T-helper 1 cell treated with Interleukin-12 subunit alpha and Interleukin-12 subunit beta and Interleukin-4 antibody, amounts not matched to agents 30 μg/mL and 1 μg/mL, for 36 hours (primary cell): Measurements from ENCODE around the gene PGC.

Source experiments
- H3K27ac Mint-ChIP-seq: one replicate; pipeline ENCODE4 v1.8.0; 2021; ENCODE audit warnings: mild to moderate bottlenecking, mixed read lengths
- H3K27me3 Mint-ChIP-seq: one replicate; pipeline ENCODE4 v1.8.0; 2021; ENCODE audit warnings: low read depth, mixed read lengths
- H3K36me3 Mint-ChIP-seq: one replicate; pipeline ENCODE4 v1.8.0; 2021; ENCODE audit warnings: low read depth, mixed read lengths
- H3K4me1 Mint-ChIP-seq: one replicate; pipeline ENCODE4 v1.8.0; 2021; ENCODE audit warnings: low read depth, mixed read lengths
- H3K4me3 Mint-ChIP-seq: one replicate; pipeline ENCODE4 v1.8.0; 2021; ENCODE audit warnings: mild to moderate bottlenecking, moderate library complexity, mixed read lengths
- H3K9me3 Mint-ChIP-seq: one replicate; pipeline ENCODE4 v1.8.0; 2021; ENCODE audit warnings: mixed read lengths

The PGC gene

GRCh38 chr6:41721414-41721813 is 25.8 kb downstream of the PGC start:
- Mint-ChIP-seq H3K4me1 (peaks cover 2% of the 10 kb centered on the region), H3K36me3 (no peaks in the 10 kb centered on the region), H3K4me3 (no peak overlapping the region), H3K9me3 (no peaks in the 10 kb centered on the region), H3K27me3 (no peaks in the 10 kb centered on the region), H3K27ac (no peak overlapping the region)

- no peaks in the 10 kb centered on the region for H3K36me3 Mint-ChIP-seq
- H3K27ac Mint-ChIP-seq = no peak overlapping the region
- H3K27me3 Mint-ChIP-seq = no peaks in the 10 kb centered on the region
- no peaks in the 10 kb centered on the region for H3K9me3 Mint-ChIP-seq
- H3K4me1 Mint-ChIP-seq = peaks cover 6% of the 10 kb centered on the region
- H3K4me3 Mint-ChIP-seq = no peak overlapping the region
Observed at GRCh38 chr6:41720783-41721182, 26.4 kb downstream of the PGC start.

DNA sequence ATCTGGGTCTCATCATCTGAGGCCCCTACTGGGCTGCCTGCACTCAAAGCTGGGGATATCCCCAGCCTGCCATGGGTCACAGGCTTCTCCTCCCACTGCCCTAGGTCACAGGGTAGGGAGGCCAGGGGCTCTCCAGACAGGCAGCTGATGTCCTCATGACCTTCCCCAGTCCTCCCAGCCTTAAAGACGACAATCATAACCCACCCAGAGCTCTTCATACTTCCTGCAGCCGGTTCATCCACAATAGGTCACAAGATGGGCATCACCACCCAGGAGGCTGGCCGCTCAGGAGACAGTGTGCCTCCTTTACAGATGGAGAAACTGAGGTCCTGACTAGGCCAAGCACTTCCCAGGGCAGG is 27.0 kb downstream of the PGC start:
- no peaks in the 10 kb centered on the region for H3K9me3 Mint-ChIP-seq

GRCh38 chr6:41719436-41720261 is 27.5 kb downstream of the PGC start:
- Mint-ChIP-seq H3K27ac (no peak overlapping the region), H3K27me3 (no peaks in the 10 kb centered on the region), H3K9me3 (no peaks in the 10 kb centered on the region), H3K4me3 (no peak overlapping the region), H3K36me3 (no peaks in the 10 kb centered on the region), H3K4me1 (peaks cover 8% of the 10 kb centered on the region)

More for the DNA sequence above, 27.0 kb downstream of the PGC start:
- Mint-ChIP-seq H3K4me3 (no peak overlapping the region), H3K36me3 (no peaks in the 10 kb centered on the region), H3K27me3 (no peaks in the 10 kb centered on the region), H3K4me1 (peaks cover 8% of the 10 kb centered on the region), H3K27ac (no peak overlapping the region)

DNA sequence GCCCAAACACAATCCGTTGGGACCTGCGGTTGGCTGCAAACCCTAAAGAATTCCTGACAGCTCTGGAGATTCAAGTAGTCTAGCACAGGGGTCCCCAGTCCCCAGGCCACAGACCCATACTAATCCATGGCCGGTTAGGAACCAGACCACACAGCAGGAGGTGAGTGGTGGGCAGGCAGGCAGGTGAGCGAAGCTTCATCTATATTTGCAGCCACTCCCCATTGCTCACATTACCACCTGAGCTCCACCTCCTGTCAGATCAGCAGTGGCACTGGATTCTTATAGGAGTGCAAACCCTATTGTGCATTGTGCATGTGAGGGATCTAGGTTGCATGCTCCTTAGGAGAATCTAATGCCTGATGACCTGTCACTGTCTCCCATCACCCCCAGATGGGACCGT is 28.4 kb downstream of the PGC start:
- Mint-ChIP-seq H3K36me3 (no peaks in the 10 kb centered on the region), H3K4me3 (no peak overlapping the region), H3K27ac (no peak overlapping the region), H3K4me1 (peaks cover 10% of the 10 kb centered on the region), H3K9me3 (no peaks in the 10 kb centered on the region), H3K27me3 (no peaks in the 10 kb centered on the region)

DNA sequence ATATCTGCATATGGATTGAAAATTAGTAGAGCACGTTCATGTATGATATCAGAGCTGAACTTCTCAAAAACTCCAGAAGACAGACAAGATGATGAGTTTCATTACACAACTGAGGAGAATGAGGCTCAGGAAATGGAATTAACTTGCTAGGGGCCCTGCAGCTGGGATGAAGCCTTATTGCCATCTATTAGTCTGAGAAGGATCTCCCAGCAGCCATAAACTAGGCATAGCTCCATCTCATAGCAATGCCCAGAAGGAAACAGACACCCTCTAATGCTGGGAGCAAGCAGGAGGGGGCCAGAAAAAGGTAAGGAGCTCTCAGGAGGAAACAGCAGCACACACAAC is 29.8 kb downstream of the PGC start:
- Mint-ChIP-seq H3K27me3 (no peaks in the 10 kb centered on the region), H3K9me3 (no peaks in the 10 kb centered on the region), H3K4me1 (peaks cover 9% of the 10 kb centered on the region), H3K36me3 (no peaks in the 10 kb centered on the region), H3K27ac (no peak overlapping the region), H3K4me3 (no peak overlapping the region)

- H3K27ac Mint-ChIP-seq = no peak overlapping the region
- no peaks in the 10 kb centered on the region for H3K27me3 Mint-ChIP-seq
- H3K4me3 Mint-ChIP-seq = no peak overlapping the region
- H3K4me1 Mint-ChIP-seq = peaks cover 9% of the 10 kb centered on the region
- no peaks in the 10 kb centered on the region for H3K36me3 Mint-ChIP-seq
- H3K9me3 Mint-ChIP-seq = no peaks in the 10 kb centered on the region
Observed at GRCh38 chr6:41716516-41717391, 30.4 kb downstream of the PGC start.

DNA sequence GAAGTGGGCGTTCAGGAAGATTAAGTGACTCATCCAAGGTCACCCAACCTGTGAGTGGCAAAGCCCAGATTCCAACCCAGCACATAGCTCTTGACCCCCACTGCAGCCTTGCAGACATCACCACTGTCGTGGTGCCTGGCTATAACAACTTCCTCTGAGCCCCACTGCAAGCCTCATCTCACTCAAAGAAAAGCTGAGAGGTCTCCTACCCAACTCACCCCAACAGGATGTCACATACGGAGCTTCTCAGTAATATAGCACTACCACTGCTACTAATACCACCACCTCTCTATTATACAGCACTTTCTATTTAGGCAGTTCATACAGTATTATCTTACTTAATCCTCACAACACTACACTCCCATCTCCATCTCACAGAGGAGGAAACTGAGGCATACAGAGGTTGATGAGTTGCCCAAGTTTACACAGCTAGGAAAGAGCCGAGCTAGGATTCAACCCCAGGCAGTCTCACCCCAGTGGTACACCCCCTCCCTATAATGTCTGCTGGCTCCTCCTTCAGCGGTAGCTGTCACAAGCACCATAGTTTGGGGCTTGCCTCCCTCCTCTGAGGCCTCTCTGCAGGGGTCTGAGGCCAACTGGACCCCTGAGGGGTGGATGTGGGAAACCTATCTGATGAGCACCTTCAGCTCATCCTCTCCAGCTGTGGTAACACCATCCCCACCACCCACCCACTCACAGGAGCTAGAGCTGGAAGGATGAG is 31.2 kb downstream of the PGC start:
- H3K9me3 Mint-ChIP-seq = no peaks in the 10 kb centered on the region
- H3K4me1 Mint-ChIP-seq = peaks cover 9% of the 10 kb centered on the region
- no peaks in the 10 kb centered on the region for H3K36me3 Mint-ChIP-seq
- H3K4me3 Mint-ChIP-seq = no peak overlapping the region
- H3K27me3 Mint-ChIP-seq = no peaks in the 10 kb centered on the region
- no peak overlapping the region for H3K27ac Mint-ChIP-seq

GRCh38 chr6:41714556-41715273 is 32.5 kb downstream of the PGC start:
- Mint-ChIP-seq H3K9me3 (no peaks in the 10 kb centered on the region), H3K4me1 (peaks cover 9% of the 10 kb centered on the region), H3K27ac (no peak overlapping the region), H3K36me3 (no peaks in the 10 kb centered on the region), H3K27me3 (no peaks in the 10 kb centered on the region), H3K4me3 (no peak overlapping the region)

GRCh38 chr6:41713650-41714291 is 33.4 kb downstream of the PGC start:
- no peaks in the 10 kb centered on the region for H3K36me3 Mint-ChIP-seq
- H3K4me3 Mint-ChIP-seq = no peak overlapping the region
- H3K4me1 Mint-ChIP-seq = peaks cover 9% of the 10 kb centered on the region
- H3K27me3 Mint-ChIP-seq = no peaks in the 10 kb centered on the region
- H3K27ac Mint-ChIP-seq = no peak overlapping the region
- no peaks in the 10 kb centered on the region for H3K9me3 Mint-ChIP-seq

DNA sequence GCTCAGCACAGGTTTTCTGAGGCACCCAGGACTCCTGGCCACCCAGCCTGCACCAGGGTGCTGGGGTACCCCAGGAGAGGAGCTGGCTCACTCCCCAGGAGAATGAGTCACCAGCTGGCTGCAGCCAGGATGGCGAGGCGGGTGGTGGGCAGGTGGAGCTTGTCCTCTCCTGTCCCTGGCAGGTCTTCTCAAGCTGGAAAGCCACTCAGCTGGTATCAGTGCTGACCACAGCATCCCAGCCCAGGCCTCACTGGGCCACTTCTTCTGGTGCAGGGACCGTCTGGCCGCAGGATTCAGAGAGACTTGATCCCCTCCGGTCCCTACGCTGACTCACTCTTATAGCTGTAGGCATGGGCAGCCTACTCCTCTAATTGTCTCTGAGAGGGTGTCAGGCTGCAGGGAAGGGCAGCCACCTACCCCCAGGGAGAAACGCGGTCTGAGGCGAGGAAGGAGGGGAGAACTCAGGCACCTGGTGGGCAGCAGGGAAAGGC is 34.0 kb downstream of the PGC start:
- Mint-ChIP-seq H3K36me3 (no peaks in the 10 kb centered on the region), H3K27ac (no peak overlapping the region), H3K27me3 (no peaks in the 10 kb centered on the region), H3K4me1 (peaks cover 11% of the 10 kb centered on the region), H3K4me3 (no peak overlapping the region), H3K9me3 (no peaks in the 10 kb centered on the region)

- H3K4me1 Mint-ChIP-seq = peaks cover 15% of the 10 kb centered on the region
- no peak overlapping the region for H3K4me3 Mint-ChIP-seq
- H3K9me3 Mint-ChIP-seq = no peaks in the 10 kb centered on the region
- H3K27ac Mint-ChIP-seq = no peak overlapping the region
- no peaks in the 10 kb centered on the region for H3K27me3 Mint-ChIP-seq
- no peaks in the 10 kb centered on the region for H3K36me3 Mint-ChIP-seq
Observed at GRCh38 chr6:41712651-41713103, 34.5 kb downstream of the PGC start.

- Mint-ChIP-seq H3K4me1 (peaks cover 27% of the 10 kb centered on the region), H3K9me3 (no peaks in the 10 kb centered on the region), H3K4me3 (no peak overlapping the region), H3K27me3 (no peaks in the 10 kb centered on the region), H3K36me3 (no peaks in the 10 kb centered on the region), H3K27ac (no peak overlapping the region)
Observed at GRCh38 chr6:41711323-41712038, 35.7 kb downstream of the PGC start.
